ENCODE results near the gene OR2A14.
"Not testable (repeated sequence)": the region's sequence is repeated elsewhere in the genome, so short reads cannot be mapped to it uniquely, and the experiment has no call there.

OR2A14 gene

GRCh38 chr7:144158861-144159260, 35.9 kb downstream of the OR2A14 start:
- no peak for DNase-seq (ENCODE audit: low spot score)

GRCh38 chr7:144164784-144165183, 41.8 kb downstream of the OR2A14 start:
- no peak for DNase-seq (ENCODE audit: low spot score)

GRCh38 chr7:144171594-144172350, 48.8 kb downstream of the OR2A14 start:
- DNase-seq (ENCODE audit: low spot score): not testable (repeated sequence)

GRCh38 chr7:144174613-144175012, 51.6 kb downstream of the OR2A14 start:
- no peak for DNase-seq (ENCODE audit: low spot score)

- peak; percentile 4 for DNase-seq (ENCODE audit: low spot score)
Measured at GRCh38 chr7:144178380-144179164, 55.6 kb downstream of the OR2A14 start.

GRCh38 chr7:144179165-144179479, 56.1 kb downstream of the OR2A14 start:
- not testable (repeated sequence) for DNase-seq (ENCODE audit: low spot score)
